Measurements from ENCODE around the gene DYRK1B.
A peak's percentile ranks its signal among the peaks of the same experiment; 100 is the strongest.
"Not testable (repeated sequence)": the region's sequence is repeated elsewhere in the genome, so short reads cannot be mapped to it uniquely, and the experiment has no call there.

The DYRK1B gene

DNA sequence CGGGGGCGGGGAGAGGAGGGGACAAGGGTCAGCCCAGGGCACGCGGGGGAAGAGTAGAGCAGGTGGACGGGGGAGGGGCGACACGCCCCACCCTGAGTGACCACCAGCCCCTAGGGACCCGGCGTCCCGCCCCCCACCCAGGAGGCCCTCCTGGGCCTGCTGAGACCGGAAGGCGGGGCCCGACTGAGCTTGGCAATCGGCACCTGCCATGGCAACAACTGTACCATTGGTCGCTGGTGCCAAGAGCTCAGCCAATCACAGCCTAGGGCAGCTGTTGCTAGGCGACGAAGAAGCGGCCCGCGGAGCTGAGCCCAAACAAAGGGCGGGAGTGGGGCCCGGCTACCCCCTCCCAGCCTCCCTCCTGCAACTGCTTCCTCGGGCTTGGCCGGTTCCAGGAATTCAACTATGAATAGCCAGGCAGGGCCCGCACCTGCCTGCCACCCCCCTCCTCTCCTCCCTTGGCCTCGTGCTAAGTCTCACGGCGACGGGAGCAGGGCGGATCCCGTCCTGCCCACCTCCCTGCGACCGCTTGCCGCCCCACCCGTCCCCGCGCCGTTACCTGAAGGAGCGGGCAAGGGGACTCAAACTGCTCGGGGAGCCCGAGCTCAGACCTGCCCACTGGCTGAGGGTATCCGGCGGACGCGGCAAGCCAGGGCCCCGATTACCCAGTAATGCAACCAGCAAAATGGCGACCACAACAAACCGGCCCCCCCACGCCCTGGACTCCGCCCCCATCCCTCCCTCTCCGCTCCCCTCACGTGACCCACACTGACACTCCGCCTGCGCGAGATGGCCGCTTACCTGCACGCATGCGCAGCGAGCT, at the start of gene DYRK1B:
TSS of gene DYRK1B (minus strand) at position 699 of the 823 bp plus-strand sequence. CDS start 2,295 bp downstream, outside the sequence.
- DNase-seq = peak; percentile 95

GRCh38 chr19:39882645-39883044, 48.7 kb upstream of the DYRK1B start:
- not testable (repeated sequence) for DNase-seq

DNA sequence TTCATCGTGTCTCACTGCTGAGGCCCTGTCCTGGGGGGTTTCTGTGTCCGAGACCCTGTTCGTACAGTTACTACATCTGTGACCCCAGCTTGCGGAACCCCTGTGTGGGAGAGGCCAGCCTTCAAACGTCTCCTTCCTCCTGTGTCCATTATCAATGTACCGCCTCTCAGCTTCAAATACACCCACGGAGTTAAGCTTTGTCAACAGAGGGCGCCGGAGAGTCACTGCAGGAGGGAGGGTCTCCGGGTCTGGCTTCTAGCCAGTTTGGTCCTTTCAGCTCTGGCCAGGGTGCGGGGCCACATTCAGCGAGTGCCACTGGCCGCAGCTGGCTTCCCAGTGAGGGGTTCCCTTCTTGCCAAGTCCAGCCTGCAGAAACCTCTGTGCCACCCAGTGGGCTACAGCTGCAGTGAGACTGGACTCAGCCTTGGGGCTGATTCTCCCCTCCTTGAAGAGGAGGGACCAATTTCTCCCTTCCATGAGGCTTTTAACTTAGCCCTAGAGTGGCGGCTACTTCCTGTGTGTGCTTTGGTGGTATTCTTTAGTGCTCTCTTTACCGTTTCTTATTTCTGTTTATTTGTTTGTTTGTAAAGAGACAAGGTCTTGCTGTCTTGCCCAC, 47.6 kb upstream of the DYRK1B start:
- DNase-seq = not testable (repeated sequence)

DNA sequence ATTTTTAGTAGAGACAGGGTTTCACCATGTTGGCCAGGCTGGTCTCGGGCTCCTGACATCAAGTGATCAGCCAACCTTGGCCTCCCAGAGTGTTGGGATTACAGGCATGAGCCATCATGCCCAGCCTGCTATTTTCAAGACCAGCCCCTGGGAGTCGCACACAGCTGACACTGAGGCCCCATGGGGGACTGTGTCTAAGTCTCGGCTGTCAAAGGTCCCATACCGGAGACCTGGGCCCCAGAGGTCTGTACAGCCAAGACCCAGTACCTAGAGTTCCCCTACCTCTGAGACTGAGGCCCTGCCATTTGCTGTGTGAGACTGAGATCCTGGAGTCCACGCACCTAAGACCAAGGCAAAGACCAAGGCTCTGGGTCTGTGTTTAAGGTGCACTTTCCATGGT, 46.3 kb upstream of the DYRK1B start:
- not testable (repeated sequence) for DNase-seq

- DNase-seq = not testable (repeated sequence)
Observed at GRCh38 chr19:39879796-39880195, 45.8 kb upstream of the DYRK1B start.

DNA sequence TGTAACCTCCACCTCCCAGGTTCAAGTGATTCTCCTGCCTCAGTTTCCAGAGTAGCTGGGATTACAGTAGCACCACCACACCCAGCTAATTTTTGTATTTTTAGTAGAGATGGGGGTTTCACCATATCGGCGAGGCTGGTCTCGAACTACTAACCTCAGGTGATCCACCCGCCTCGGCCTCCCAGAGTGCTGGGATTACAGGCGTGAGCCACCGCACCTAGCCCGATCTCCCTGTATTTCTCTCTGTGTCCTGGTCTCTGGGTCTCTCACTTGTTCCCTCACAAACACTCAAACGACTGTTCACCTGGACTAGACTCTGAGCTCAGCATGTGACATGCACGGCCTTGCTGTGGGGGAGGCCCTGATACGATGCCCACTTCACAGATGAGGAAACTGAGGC, 44.9 kb upstream of the DYRK1B start:
- DNase-seq = not testable (repeated sequence)

DNA sequence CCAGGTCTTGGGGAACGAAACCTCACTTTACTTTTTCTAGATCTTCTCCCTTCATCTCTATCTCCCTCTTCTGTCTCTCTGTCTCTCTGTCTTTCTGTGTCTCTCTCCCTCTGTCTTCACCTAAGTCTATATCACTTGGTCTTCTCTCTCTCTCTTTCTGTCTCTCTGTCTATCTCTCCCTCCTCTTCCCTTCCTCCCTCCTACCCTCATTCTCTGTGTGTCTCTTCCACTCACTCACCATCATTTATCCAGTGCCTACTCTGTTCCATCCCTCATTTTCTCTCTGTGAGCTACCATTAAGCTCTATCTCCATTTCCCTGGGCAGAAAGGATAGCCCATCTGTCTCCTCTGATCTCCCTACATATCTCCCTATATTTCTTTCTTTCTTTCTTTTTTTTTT, 44.4 kb upstream of the DYRK1B start:
- no peak for DNase-seq

DNA sequence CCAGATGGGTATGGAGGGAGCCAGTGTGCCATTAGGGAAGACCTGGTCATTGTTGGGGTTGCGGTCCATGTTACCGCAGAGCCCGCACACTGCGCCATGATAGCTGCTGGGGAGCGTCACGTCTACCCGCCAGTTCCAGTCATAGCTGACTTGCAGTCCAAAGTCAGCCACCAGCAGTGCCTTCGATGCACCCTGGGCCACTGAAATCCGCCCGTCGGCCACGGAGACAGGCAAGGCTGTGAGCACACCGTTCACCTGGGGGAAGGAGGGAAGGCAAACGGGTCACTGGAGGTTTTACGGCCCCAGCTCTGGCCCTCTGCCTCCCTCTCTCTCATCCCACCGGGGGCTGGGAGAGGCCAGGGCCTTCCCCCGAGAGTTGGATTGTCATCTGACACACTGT, 44.0 kb upstream of the DYRK1B start:
- DNase-seq = not testable (repeated sequence)

DNA sequence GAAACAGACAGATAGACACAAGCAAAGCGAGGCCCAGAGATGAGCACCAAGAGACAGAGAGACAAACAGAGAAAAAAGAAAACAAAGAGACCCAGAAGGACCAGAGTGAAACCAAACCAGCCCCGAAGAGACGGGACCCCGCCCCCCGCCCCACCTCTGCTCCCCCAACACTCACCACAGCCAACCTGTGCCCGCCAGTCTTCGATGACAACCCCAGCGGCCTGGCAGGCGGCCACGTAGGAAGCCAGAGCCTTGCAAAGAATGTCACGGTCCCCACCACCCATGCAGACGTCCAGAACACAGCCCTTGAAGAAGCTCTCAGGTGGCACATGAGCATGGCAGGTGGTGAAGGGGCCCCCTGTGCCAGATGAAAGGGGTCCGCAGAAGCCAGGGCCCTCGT, 43.5 kb upstream of the DYRK1B start:
- DNase-seq = not testable (repeated sequence)

DNA sequence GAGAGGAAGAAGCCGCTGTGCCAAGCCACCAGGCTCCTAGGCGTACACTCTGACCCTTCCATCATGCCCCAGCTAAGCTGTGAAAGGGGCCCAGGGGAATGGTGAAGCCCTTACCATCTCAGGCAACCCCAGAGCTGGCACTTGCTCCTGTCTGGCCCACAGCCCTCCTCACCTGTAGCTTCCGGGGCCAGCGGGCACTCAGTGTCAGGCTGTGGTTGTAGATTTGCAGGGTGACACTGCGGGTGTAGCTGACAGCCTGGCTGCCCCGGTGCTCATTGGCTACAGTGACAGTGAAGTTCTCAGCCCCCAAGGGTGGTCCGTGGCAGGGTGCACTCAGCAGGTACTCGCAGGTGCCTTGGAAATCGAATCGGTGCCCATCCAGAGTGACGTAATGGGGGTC, 42.5 kb upstream of the DYRK1B start:
- not testable (repeated sequence) for DNase-seq

DNA sequence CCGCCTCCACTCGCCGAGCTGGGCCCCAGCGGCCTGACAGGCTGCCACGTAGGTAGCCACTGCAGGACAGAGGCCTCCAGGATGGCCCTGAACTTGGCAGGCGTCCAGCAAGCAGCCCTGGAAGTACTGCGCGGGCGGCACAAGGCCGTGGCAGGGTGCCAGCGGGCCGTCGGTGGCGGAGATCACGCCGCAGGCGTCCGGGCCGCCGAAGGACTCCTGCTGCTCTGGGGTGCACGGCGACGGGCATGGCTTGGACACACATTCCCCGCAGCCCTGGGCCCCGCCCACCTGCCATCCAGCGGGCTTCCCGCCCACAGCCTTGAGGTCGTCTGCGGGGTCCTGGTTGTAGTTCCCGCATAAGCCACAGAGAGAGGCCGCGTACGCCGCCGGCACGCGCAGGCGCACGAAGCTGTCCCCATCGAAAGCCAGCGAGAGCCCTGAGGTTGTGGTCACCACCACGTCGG, 41.5 kb upstream of the DYRK1B start:
- DNase-seq = not testable (repeated sequence)

DNA sequence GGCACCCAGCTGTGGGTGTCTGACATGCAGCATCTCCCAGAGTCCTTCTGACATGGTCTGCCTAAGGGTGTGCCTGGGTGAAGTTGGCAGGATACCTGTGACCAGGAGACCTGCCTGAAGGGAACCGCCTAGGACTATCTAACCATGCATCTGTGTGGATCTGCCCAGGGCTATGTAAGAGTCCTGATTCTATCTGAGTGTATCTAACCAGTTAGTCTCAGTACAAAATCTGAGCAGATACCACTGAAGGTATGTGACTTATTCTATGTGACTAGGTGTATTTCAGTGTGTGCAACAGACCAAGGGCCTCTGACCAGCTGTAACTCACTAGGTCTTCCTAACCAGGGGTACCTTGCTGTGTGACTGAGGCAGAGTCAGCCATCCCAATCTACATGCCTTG, 40.4 kb upstream of the DYRK1B start:
- no peak for DNase-seq

DNA sequence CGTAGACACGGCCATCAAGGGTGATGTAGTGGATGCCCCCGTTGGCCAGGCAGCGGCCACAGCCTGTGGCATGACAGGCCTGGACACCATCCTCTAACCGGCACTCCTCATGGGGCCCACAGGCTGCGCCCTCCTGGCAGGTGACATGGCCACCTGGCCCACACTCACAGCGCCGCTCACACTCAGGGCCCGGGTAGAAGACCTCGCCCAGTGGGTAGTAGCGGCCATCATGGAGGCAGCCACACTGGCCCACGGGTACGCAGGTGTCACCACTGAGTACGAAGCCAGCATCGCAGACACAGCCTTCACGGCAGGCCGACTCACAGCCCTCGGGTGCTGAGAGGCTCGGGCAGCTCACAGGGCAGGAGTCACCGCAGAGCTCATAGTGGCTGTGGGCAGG, 39.4 kb upstream of the DYRK1B start:
- DNase-seq = no peak

DNA sequence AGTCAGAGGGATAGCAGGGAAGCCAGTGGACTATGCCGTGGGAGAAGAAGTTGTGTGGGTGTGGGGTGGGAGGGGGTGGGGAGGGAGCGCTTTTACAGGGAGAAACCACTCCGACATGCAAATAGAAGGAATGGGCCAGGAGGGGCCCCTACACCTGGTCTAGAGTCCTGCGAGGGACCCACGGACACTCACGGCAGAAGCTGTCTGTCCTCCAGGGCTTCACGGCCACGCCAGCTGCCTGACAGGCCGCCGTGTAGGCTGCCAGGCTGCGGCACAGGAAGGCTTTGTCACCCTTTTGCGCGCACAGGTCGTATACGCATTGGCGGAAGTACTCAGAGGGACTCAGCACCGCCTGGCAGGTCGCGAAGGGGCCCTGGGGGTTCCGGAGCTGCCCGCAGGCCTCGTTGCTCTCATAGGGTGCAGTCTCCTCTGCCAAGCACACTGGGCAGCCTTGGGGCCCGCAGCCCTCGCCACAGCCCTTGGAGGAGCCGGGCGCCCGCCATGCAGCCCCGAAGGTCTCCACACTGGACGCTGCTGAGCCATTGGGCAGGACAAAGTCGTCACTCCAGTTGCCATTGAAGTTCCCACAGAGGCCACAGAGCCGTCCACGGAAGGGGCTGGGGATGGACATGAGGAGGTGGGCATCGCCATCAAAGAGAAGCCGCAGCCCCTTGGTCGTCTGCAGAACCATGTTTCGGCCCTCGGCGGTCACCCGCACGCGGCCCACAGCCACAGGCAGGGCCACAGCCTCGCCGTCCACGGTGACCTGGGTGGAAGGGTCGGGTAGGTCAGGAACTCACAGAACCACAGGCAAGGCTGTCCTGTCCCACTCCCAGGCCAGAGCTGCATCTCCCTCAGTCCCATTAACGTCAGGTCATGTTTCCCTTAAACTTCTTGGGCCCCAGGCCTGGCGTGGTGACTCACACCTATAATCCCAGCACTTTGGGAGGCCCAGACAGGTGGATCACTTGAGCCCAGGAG, 38.2 kb upstream of the DYRK1B start:
- no peak for DNase-seq

DNA sequence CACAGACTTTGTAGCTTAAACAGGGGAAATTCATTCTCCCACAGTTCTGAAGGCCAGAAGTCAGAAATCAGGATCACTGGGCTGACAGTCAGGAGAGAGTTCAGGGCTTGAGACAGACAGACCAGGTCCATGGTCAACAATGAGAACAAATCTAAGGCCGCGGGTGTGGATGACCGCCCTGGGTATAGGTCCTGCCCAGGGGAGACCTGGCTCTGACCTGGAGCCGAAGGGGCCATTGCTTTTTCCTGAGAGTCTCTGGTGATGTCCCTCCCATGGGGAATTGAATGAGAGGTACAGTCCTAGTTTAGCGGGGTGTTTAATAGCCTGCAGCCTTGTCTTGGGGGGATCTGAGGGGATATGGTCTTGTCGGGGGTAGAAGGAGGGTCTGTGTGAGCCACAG, 37.4 kb upstream of the DYRK1B start:
- no peak for DNase-seq

GRCh38 chr19:39870171-39870971, 36.4 kb upstream of the DYRK1B start:
- DNase-seq = peak; percentile 77

DNA sequence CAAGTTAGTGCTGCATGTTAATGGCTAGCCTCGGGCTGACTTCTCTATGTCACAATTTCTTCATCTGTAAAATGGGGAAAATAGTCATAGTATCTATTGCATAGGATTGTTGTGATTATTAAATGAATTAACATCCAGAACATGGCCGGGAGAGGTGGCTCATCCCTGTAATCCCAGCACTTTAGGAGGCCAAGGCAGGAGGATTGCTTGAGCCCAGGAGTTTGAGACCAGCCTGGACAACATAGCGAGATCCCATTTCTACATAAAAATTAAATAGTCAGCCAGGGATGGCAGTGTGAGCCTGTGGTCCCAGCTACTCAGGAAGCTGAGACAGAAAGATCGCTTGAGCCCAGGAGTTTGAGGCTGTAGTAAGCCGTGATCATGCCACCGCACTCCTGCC, 34.0 kb upstream of the DYRK1B start:
- DNase-seq = no peak

DNA sequence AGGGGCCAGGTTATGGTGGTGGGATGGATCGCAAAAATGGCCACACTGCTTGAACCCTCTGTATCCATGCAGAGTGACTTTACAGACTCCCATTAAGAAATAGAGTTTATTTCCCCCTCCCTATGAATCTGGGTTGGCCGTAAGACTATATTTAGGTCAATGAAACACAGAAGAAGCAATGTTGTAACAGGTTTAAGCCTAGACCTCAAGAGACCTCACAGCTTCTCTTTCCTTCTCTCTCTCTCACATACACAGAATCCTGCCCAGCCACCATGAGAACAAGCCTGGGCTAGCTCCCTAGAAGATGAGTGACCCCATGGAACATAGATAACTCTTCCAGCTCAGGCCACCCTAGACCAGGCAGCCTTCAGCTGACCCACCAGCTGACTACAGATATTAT, 33.2 kb upstream of the DYRK1B start:
- no peak for DNase-seq

GRCh38 chr19:39865953-39866352, 32.0 kb upstream of the DYRK1B start:
- DNase-seq = no peak

DNA sequence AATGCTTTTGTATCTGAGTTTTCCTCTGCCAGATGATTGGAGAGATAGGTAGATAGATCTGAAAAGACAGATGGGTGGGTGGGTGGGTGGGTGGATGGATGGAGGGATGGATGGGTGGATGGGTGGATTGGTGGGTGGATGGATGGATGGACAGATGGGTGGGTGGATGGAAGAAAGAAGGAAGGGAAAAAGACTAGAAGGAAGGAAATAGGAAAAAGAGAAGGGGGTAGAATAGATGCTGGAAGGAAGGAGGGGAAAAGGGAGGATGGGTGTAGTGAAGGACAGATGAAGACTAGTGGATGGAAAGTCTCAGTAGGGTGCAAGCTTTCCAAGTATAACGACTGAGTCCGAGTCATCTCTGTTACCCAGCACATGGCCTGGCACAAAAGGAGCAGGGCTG, 31.2 kb upstream of the DYRK1B start:
- no peak for DNase-seq

DNA sequence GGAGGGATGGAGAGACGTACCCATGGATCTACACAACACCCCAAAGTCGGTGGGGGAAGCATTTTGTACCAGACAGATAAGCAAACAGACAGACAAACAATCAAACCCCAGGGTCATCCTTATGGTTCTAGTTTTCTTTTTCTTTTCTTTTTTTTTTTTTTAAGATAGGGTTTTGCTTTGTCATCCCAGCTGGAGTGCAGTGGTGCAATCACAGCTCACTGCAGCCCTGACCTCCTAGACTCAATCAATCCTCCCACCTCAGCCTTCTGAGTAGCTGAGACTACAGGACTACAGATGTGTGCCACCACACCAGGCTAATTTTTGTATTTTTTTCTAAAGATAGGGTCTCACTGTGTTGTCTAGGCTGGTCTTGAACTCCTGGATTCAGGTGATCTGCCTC, 30.2 kb upstream of the DYRK1B start:
- no peak for DNase-seq

GRCh38 chr19:39858541-39858940, 24.6 kb upstream of the DYRK1B start:
- no peak for DNase-seq

All from NCI-H2171 (cell line).